IMR-90 (cell line): Measurements from ENCODE around the gene NAA35. TPM values are rescaled to one million over a fixed set of nuclear protein-coding genes. Genes with fewer than 3 reads are reported as not detected.

Source experiments
- ATAC-seq: fragments of 200-7000 bp; cut with Tn5 transposase; 2 replicates; pipeline ENCODE4 v1.9.1; 2020; ENCODE audit warnings: low read depth, mild to moderate bottlenecking, moderate library complexity
- BruUV-seq: library from RNA; stranded (reverse); fragments of 400-500 nt; replicated peaks from 2 replicates; lab custom pipeline; 2021; lab: Mats Ljungman, UMichigan
- CTCF ChIA-PET: fragments of 300-600 bp; formaldehyde crosslinking; extraction: SDS; loops from one replicate; lab custom pipeline; 2021; ENCODE audit warnings: antibody characterized with exemption; lab: Yijun Ruan, JAX
- POLR2A ChIA-PET: fragments of 300-600 bp; sonication (Branson Sonifier 250); formaldehyde crosslinking; loops from one replicate; lab custom pipeline; 2022; ENCODE audit warnings: antibody characterized with exemption; ENCODE audit not compliant: unreplicated experiment; lab: Charles Lee
- DNase-seq: peaks from one replicate; pipeline ENCODE4 v3.0.0; 2013
- H2AFZ ChIP-seq: replicated peaks from 2 replicates; pipeline ENCODE3; 2013; ENCODE audit warnings: low read length, mild to moderate bottlenecking; ENCODE audit not compliant: poor library complexity
- H2AK5ac ChIP-seq: 2 replicates; pipeline ENCODE4 v1.6.1; 2013; ENCODE audit warnings: low read depth, low read length, inconsistent platforms
- H2AK9ac ChIP-seq: replicated peaks from 2 replicates; pipeline ENCODE3; 2013; ENCODE audit warnings: mild to moderate bottlenecking, low read depth, low read length, moderate library complexity; ENCODE audit not compliant: poor library complexity
- H2BK120ac ChIP-seq: 2 replicates; pipeline ENCODE4 v1.6.1; 2013; ENCODE audit warnings: low read depth, low read length, inconsistent platforms
- H2BK15ac ChIP-seq: 3 replicates; pipeline ENCODE4 v1.6.1; 2013; ENCODE audit warnings: low read depth, low read length, inconsistent platforms
- H2BK20ac ChIP-seq: 2 replicates; pipeline ENCODE4 v1.6.1; 2013; ENCODE audit warnings: low read depth, mild to moderate bottlenecking, inconsistent platforms, low read length, moderate library complexity
- H2BK5ac ChIP-seq: 2 replicates; pipeline ENCODE4 v1.6.1; 2013; ENCODE audit warnings: mild to moderate bottlenecking, low read depth, low read length, inconsistent platforms; ENCODE audit not compliant: poor library complexity, severe bottlenecking
- H3K14ac ChIP-seq: replicated peaks from 2 replicates; pipeline ENCODE4 v1.6.1; 2013; ENCODE audit warnings: low read depth, low read length, inconsistent platforms
- H3K18ac ChIP-seq: 2 replicates; pipeline ENCODE4 v1.6.1; 2013; ENCODE audit warnings: low read depth, low read length, control low read depth
- H3K23ac ChIP-seq: 2 replicates; pipeline ENCODE4 v1.6.1; 2013; ENCODE audit warnings: low read depth, low read length, inconsistent platforms
- H3K27ac ChIP-seq: 2 replicates; pipeline ENCODE4 v1.5.1; 2013; ENCODE audit warnings: mild to moderate bottlenecking, control low read depth, low read length; ENCODE audit not compliant: insufficient read depth
- H3K27me3 ChIP-seq: 2 replicates; pipeline ENCODE4 v1.6.1; 2013; ENCODE audit warnings: low read length; ENCODE audit not compliant: control insufficient read depth, insufficient read depth
- H3K36me3 ChIP-seq: 2 replicates; pipeline ENCODE4 v1.6.1; 2013; ENCODE audit warnings: low read length, mixed read lengths; ENCODE audit not compliant: control insufficient read depth, insufficient read depth
- H3K4ac ChIP-seq: 2 replicates; pipeline ENCODE4 v1.6.1; 2013; ENCODE audit warnings: low read depth, low read length, inconsistent platforms
- H3K4me1 ChIP-seq: 2 replicates; pipeline ENCODE4 v1.6.1; 2013; ENCODE audit warnings: low read length, mixed read lengths; ENCODE audit not compliant: control insufficient read depth, insufficient read depth
- H3K4me2 ChIP-seq: 2 replicates; pipeline ENCODE4 v1.6.1; 2013; ENCODE audit warnings: low read depth, mild to moderate bottlenecking, control low read depth, low read length, moderate library complexity
- H3K4me3 ChIP-seq: 2 replicates; pipeline ENCODE4 v1.5.1; 2013; ENCODE audit warnings: low read depth, mild to moderate bottlenecking, control low read depth, low read length, moderate library complexity; ENCODE audit not compliant: insufficient read depth
- H3K56ac ChIP-seq: 2 replicates; pipeline ENCODE4 v1.6.1; 2013; ENCODE audit warnings: low read length, inconsistent platforms; ENCODE audit not compliant: insufficient read depth; ENCODE audit errors: extremely low read depth
- H3K79me1 ChIP-seq, 2 experiments: 2 replicates each; pipeline ENCODE4 v1.6.1; 2013; ENCODE audit warnings: low read length in 2 of 2, inconsistent platforms in 1 of 2, low read depth in 1 of 2
- H3K9ac ChIP-seq: 2 replicates; pipeline ENCODE4 v1.6.1; 2013; ENCODE audit warnings: low read depth, low read length, control low read depth
- H3K9me1 ChIP-seq: 2 replicates; pipeline ENCODE4 v1.6.1; 2013; ENCODE audit warnings: low read length, inconsistent platforms; ENCODE audit not compliant: insufficient read depth
- H3K9me3 ChIP-seq: 2 replicates; pipeline ENCODE4 v1.6.1; 2013; ENCODE audit warnings: low read length; ENCODE audit not compliant: control insufficient read depth, insufficient read depth
- H4K20me1 ChIP-seq: 2 replicates; pipeline ENCODE4 v1.6.1; 2013; ENCODE audit warnings: low read length, inconsistent platforms; ENCODE audit not compliant: insufficient read depth
- H4K5ac ChIP-seq: 2 replicates; pipeline ENCODE4 v1.6.1; 2013; ENCODE audit warnings: mild to moderate bottlenecking, low read depth, low read length, control low read depth
- H4K8ac ChIP-seq, 2 experiments: 2 replicates each; pipeline ENCODE4 v1.6.1; 2013; ENCODE audit warnings: low read depth in 2 of 2, low read length in 2 of 2, control low read depth in 1 of 2, inconsistent platforms in 1 of 2
- H4K91ac ChIP-seq: 2 replicates; pipeline ENCODE4 v1.6.1; 2013; ENCODE audit warnings: low read depth, low read length, inconsistent platforms; ENCODE audit not compliant: insufficient read depth
- ELK1 ChIP-seq: fragments of 150-350 bp; IDR thresholded peaks from 2 replicates; pipeline ENCODE4 v1.6.1; 2016; ENCODE audit warnings: low read depth, mild to moderate bottlenecking, low read length, moderate library complexity, borderline replicate concordance
- NFE2L2 ChIP-seq: fragments of 150-350 bp; IDR thresholded peaks from 2 replicates; pipeline ENCODE4 v1.6.1; 2016; ENCODE audit warnings: low read depth, mild to moderate bottlenecking, low read length
- WGBS, 2 experiments: methylation state at CpG; one replicate each; pipeline versions ENCODE4 v1.1.5 to v1.1.7; 2013; ENCODE audit warnings: missing lambda C conversion rate in 2 of 2; ENCODE audit not compliant: insufficient read length in 1 of 2; ENCODE audit errors: extremely low coverage in 2 of 2; 5-methylcytosine and 5-hydroxymethylcytosine counted together
- dilution Hi-C: fragments of 300-500 bp; cut with HindIII; formaldehyde crosslinking; loops from one replicate; pipeline ENCODE4 v1.14.3; 2018; ENCODE audit warnings: low sequenced_read_pairs; ENCODE audit not compliant: unreplicated experiment
- in situ Hi-C: fragments of 300-500 bp; cut with MboI; formaldehyde crosslinking; loops from 3 replicates; pipeline ENCODE4 v1.14.3; 2019; ENCODE audit warnings: low sequenced_read_pairs, inconsistent platforms, mixed read lengths
- intact Hi-C: fragments of 100-400 bp; cut with micrococcal nuclease; formaldehyde crosslinking; loops from 2 replicates; pipeline ENCODE4 v1.10.0; 2022
- polyA plus RNA-seq, 3 experiments: library from polyadenylated mRNA; depleted of rRNA; stranded (reverse); fragments of >200 nt; gene quantifications; 2 replicates each; pipeline ENCODE4 v1.2.3, GENCODE V29; 2012; ENCODE audit warnings: low replicate concordance in 1 of 3
- total RNA-seq: library from RNA; depleted of rRNA; stranded (reverse); fragments of >200 nt; gene quantifications from 2 replicates; pipeline ENCODE4 v1.2.3, GENCODE V29; 2012

The NAA35 gene
- total and polyA plus RNA-seq, 2 of the 4 experiments (the other 2 are of a cell fraction) = 13.1 to 16.5 TPM

DNA sequence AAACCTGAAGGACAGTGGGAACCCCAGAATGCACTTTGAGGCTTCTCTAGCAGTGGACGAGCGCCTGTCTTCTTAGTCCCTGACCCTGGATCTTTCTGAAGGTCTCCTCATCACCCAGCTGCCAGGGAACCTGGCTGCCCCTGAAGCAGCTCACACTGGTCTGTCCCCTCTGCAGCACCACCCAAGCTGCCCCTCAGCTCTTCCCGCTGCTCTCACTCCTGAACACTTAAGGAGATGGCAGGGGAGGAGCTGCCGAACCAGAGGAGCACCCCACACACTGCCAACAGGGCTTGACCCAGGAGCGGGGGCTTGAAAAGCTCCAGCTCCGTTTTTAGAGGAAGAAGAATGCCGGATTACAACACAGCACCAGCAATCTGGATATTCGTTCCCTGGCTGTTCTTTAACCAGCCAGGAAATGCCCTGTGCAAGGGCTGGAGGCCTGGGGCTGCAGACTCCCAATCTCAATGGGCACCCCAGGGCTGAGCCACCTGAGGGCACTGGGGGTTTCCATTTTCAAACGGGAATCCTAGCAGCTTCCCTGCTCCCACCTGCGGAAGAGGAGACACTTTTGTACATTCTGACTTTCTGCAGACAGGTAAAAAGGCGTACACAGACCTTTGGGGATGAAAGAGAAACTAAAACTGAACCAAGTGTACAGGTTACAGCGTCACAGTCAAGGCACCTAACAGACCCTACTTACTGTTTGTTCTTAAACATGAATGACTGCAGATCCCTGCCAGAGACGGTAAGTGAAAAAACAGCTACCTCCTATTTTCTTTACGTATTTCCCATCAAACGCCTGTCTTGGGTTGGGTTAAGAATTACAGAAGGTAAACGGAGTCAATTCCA lies 122.1 kb downstream of the NAA35 start:
- no peak overlapping the region for H2BK120ac ChIP-seq
- no peak overlapping the region for H2BK5ac ChIP-seq
- H2BK20ac ChIP-seq = no peak overlapping the region
- no peak overlapping the region for H3K27ac ChIP-seq
- H3K27me3 ChIP-seq = no peaks in the 10 kb centered on the region
- peaks cover 6% of the 10 kb centered on the region; the same call in 1 of the 2 replicates for H3K9me1 ChIP-seq
- no peak overlapping the region for H3K56ac ChIP-seq
- DNase-seq (no peak), ATAC-seq (no peak)
- no peak overlapping the region for H3K4ac ChIP-seq
- ChIA-PET POLR2A (no interaction called here), CTCF (no interaction called here)
- H2AK9ac ChIP-seq = no peak overlapping the region
- dilution Hi-C loops (no loop called here), in situ Hi-C loops (no loop called here), intact Hi-C loops (no loop called here)
- no peak overlapping the region for H2AFZ ChIP-seq
- no peak overlapping the region for H4K91ac ChIP-seq
- no peak overlapping the region for H2BK15ac ChIP-seq
- H3K79me1 ChIP-seq = no peaks in the 10 kb centered on the region; a peak in 2 of 4 replicates
- no peak overlapping the region for H3K14ac ChIP-seq
- peaks cover 3% of the 10 kb centered on the region; the same call in 1 of the 2 replicates for H3K36me3 ChIP-seq
- H3K4me3 ChIP-seq = no peak overlapping the region
- H2AK5ac ChIP-seq = no peak overlapping the region
- no peaks in the 10 kb centered on the region for H3K9me3 ChIP-seq
- no peak overlapping the region for H3K18ac ChIP-seq
- WGBS, 2 experiments = 100% methylated on average over 2 of the region's 16 CpGs; no CpG with 5 or more reads in 1 of the 2 experiments
- TF ChIP-seq ELK1 (no peak), NFE2L2 (no peak)
- H3K9ac ChIP-seq = no peak overlapping the region
- no peaks in the 10 kb centered on the region; the same call in 1 of the 2 replicates for H4K20me1 ChIP-seq
- H4K5ac ChIP-seq = no peak overlapping the region
- no TSS peak for BruUV-seq
- no peaks in the 10 kb centered on the region for H3K4me1 ChIP-seq
- H3K23ac ChIP-seq = no peak overlapping the region
- no peak overlapping the region for H3K4me2 ChIP-seq
- H4K8ac ChIP-seq = no peak overlapping the region
